SU-DHL-6 (cell line): ENCODE measurements around the gene MXD1.
"Not testable (repeated sequence)": the region's sequence is repeated elsewhere in the genome, so short reads cannot be mapped to it uniquely, and the experiment has no call there.

Experiments
- H2AFZ ChIP-seq: fragments of 200-600 bp; sonication (generic); 2 replicates; pipeline ENCODE4 v1.6.1; 2014; ENCODE audit warnings: low read depth, mild to moderate bottlenecking, moderate library complexity, mixed read lengths, antibody characterized with exemption, low read length; ENCODE audit not compliant: severe bottlenecking
- H3F3A ChIP-seq: fragments of 200-600 bp; shearing (Covaris generic); 2 replicates; pipeline ENCODE4 v1.6.0; 2016; ENCODE audit warnings: antibody characterized with exemption, mild to moderate bottlenecking; ENCODE audit not compliant: insufficient read depth
- H3K27ac ChIP-seq: fragments of 200-600 bp; sonication (generic); 2 replicates; pipeline ENCODE4 v1.5.1; 2016; ENCODE audit warnings: low read depth, mild to moderate bottlenecking, low read length, moderate library complexity, mixed read lengths
- H3K27me3 ChIP-seq: fragments of 200-600 bp; sonication (generic), shearing (Covaris generic); 2 replicates; pipeline ENCODE4 v1.6.0; 2014; ENCODE audit warnings: mild to moderate bottlenecking, low read length
- H3K36me3 ChIP-seq: fragments of 200-600 bp; sonication (generic); 2 replicates; pipeline ENCODE4 v1.6.1; 2014; ENCODE audit warnings: mild to moderate bottlenecking, low read length, mixed read lengths
- H3K4me2 ChIP-seq: fragments of 300-600, 200-600 bp; shearing (Covaris generic), sonication (generic); 2 replicates; pipeline ENCODE4 v1.6.0; 2014; ENCODE audit warnings: low read length, low read depth, mild to moderate bottlenecking; ENCODE audit not compliant: poor library complexity, severe bottlenecking
- H3K4me3 ChIP-seq: fragments of 200-600 bp; sonication (generic); 2 replicates; pipeline ENCODE4 v1.5.1; 2014; ENCODE audit warnings: antibody characterized with exemption, low read length, mild to moderate bottlenecking, mixed read lengths; ENCODE audit not compliant: insufficient read depth, poor library complexity, severe bottlenecking
- H3K79me2 ChIP-seq: fragments of 200-600 bp; sonication (generic); 2 replicates; pipeline ENCODE4 v1.6.1; 2014; ENCODE audit warnings: mild to moderate bottlenecking, low read length, moderate library complexity; ENCODE audit not compliant: insufficient read depth
- H3K9ac ChIP-seq: fragments of 200-600 bp; sonication (generic); 2 replicates; pipeline ENCODE4 v1.7.0; 2014; ENCODE audit warnings: mild to moderate bottlenecking, low read length
- H3K9me2 ChIP-seq: fragments of 200-600 bp; sonication (generic); replicated peaks from 2 replicates; pipeline ENCODE4 v1.6.1; 2014; ENCODE audit warnings: low read length; ENCODE audit not compliant: insufficient read depth
- H3K9me3 ChIP-seq: fragments of 200-600 bp; sonication (generic); 2 replicates; pipeline ENCODE4 v1.6.1; 2014; ENCODE audit warnings: low read length, mixed read lengths; ENCODE audit not compliant: insufficient read depth
- H4K20me1 ChIP-seq: fragments of 200-600 bp; sonication (generic); 2 replicates; pipeline ENCODE4 v1.6.1; 2014; ENCODE audit warnings: low read depth, mild to moderate bottlenecking, antibody characterized with exemption, low read length, moderate library complexity, mixed read lengths
- EZH2phosphoT487 ChIP-seq: fragments of 200-600 bp; sonication (generic), shearing (Covaris generic); conservative IDR thresholded peaks from 2 replicates; pipeline ENCODE4 v1.6.1; 2018; ENCODE audit warnings: mild to moderate bottlenecking, antibody characterized with exemption, low read length, moderate library complexity, mixed read lengths
- TF ChIP-seq, protein P1 (sequence below): fragments of 200-600 bp; sonication (generic); IDR thresholded peaks from one replicate; pipeline ENCODE4 v1.5.1; 2017; ENCODE audit warnings: antibody characterized with exemption, mild to moderate bottlenecking, low read length, moderate library complexity; ENCODE audit not compliant: insufficient read depth, poor library complexity, severe bottlenecking

The MXD1 gene

GRCh38 chr2:69950241-69950640 lies 35.3 kb downstream of the MXD1 start:
- Histone ChIP-seq H3K4me3 (no peak overlapping the region), H3K79me2 (no peaks in the 10 kb centered on the region), H3K27ac (no peak overlapping the region)

DNA sequence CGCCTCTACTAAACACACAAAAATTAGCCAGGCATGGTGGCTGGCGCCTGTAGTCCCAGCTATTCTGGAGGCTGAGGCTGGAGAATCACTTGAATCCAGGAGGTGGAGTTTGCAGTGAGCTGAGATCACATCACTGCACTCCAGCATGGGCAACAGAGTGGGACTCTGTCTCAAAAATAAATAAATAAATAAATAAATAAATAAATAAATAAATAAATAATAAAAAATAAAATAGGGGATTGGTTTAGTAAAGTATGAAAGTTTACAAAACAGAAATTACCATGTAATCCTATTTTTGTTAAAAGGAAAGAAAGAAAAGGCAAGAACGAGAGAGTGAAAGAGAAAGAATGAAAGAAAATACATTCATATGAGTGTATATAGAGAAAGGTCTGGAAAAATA lies 35.8 kb downstream of the MXD1 start:
- H3K36me3 ChIP-seq, H3K79me2 ChIP-seq, H3K4me3 ChIP-seq, H3K27me3 ChIP-seq, H4K20me1 ChIP-seq, H2AFZ ChIP-seq, H3K9ac ChIP-seq, H3K4me2 ChIP-seq, H3K9me3 ChIP-seq, H3F3A ChIP-seq, H3K27ac ChIP-seq, H3K9me2 ChIP-seq: not testable (repeated sequence)

More at GRCh38 chr2:69950241-69950640, 35.3 kb downstream of the MXD1 start:
- Histone ChIP-seq H3F3A (no peaks in the 10 kb centered on the region), H3K27me3 (no peaks in the 10 kb centered on the region), H2AFZ (no peak overlapping the region), H4K20me1 (no peaks in the 10 kb centered on the region), H3K9me3 (no peaks in the 10 kb centered on the region), H3K4me2 (no peak overlapping the region), H3K9me2 (no peaks in the 10 kb centered on the region), H3K9ac (no peak overlapping the region), H3K36me3 (no peaks in the 10 kb centered on the region)
- no peak for TF ChIP-seq EZH2phosphoT487
- TF ChIP-seq, protein P1, sequence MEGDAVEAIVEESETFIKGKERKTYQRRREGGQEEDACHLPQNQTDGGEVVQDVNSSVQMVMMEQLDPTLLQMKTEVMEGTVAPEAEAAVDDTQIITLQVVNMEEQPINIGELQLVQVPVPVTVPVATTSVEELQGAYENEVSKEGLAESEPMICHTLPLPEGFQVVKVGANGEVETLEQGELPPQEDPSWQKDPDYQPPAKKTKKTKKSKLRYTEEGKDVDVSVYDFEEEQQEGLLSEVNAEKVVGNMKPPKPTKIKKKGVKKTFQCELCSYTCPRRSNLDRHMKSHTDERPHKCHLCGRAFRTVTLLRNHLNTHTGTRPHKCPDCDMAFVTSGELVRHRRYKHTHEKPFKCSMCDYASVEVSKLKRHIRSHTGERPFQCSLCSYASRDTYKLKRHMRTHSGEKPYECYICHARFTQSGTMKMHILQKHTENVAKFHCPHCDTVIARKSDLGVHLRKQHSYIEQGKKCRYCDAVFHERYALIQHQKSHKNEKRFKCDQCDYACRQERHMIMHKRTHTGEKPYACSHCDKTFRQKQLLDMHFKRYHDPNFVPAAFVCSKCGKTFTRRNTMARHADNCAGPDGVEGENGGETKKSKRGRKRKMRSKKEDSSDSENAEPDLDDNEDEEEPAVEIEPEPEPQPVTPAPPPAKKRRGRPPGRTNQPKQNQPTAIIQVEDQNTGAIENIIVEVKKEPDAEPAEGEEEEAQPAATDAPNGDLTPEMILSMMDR = no peak

GRCh38 chr2:69952336-69953115 lies 37.6 kb downstream of the MXD1 start:
- Histone ChIP-seq H3K9me3 (no peaks in the 10 kb centered on the region), H3K4me2 (no peak overlapping the region), H3K36me3 (no peaks in the 10 kb centered on the region), H3K4me3 (no peak overlapping the region), H3K27ac (no peak overlapping the region), H3K9me2 (no peaks in the 10 kb centered on the region), H3F3A (no peaks in the 10 kb centered on the region), H3K79me2 (no peaks in the 10 kb centered on the region), H3K9ac (no peak overlapping the region), H2AFZ (peak overlapping the region; percentile 19), H3K27me3 (no peaks in the 10 kb centered on the region), H4K20me1 (no peaks in the 10 kb centered on the region)
- TF ChIP-seq, protein P1 = no peak
- no peak for TF ChIP-seq EZH2phosphoT487

DNA sequence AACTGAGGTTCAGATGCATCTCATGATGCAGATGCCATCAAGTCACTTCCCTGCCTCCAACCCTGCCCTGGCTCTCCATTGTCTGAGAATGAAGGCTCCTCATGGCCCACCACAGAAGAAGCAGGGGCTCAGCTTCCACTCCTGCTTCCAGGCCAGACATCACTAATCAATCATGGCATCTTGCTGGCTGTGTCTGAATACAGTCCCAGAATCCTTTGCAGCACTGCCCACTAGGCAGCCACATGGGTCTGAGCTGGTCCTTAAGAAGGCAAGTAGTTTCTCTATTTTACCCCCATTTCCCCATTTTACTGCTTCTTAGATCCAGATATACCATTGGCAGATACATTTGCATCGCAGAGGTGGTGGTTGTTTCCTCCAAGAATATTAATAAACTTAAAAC lies 39.2 kb downstream of the MXD1 start:
- no peak overlapping the region for H3K4me3 ChIP-seq
- TF ChIP-seq EZH2phosphoT487 = no peak
- TF ChIP-seq, protein P1 = no peak
- no peak overlapping the region for H3K27ac ChIP-seq
- H4K20me1 ChIP-seq = no peaks in the 10 kb centered on the region
- no peaks in the 10 kb centered on the region for H3K9me2 ChIP-seq
- no peak overlapping the region for H2AFZ ChIP-seq
- no peak overlapping the region for H3K9ac ChIP-seq
- H3K79me2 ChIP-seq = no peaks in the 10 kb centered on the region
- H3K27me3 ChIP-seq = no peaks in the 10 kb centered on the region
- no peaks in the 10 kb centered on the region for H3K36me3 ChIP-seq
- H3K9me3 ChIP-seq = no peaks in the 10 kb centered on the region
- no peaks in the 10 kb centered on the region for H3F3A ChIP-seq
- no peak overlapping the region for H3K4me2 ChIP-seq
